Right lobe of liver (tissue), 6 donors: ENCODE measurements around the gene TAOK3. TPM values are rescaled to one million over a fixed set of nuclear protein-coding genes. Genes with fewer than 3 reads are reported as not detected.

Experiments
- ATAC-seq, 4 donors: fragments of 200-7000 bp; cut with Tn5 transposase; one replicate each; pipeline ENCODE4 v1.9.1; 2020; ENCODE audit warnings: mild to moderate bottlenecking in 4 of 4, moderate library complexity in 4 of 4
- DNase-seq, 3 donors: peaks; one replicate each; pipeline ENCODE4 v3.0.0-alpha.2; 2020
- H3K27ac ChIP-seq, 3 donors: fragments of 200-600 bp; one replicate each; pipeline ENCODE4 v1.8.0; 2022
- H3K27me3 ChIP-seq, 2 donors: fragments of 200-600 bp; one replicate each; pipeline ENCODE4 v1.8.0; 2022
- H3K36me3 ChIP-seq, 4 donors: fragments of 200-600 bp; sonication (generic) in 1 of 4; one replicate each; pipeline versions ENCODE4 v1.5.1 to v1.8.0; 2017 to 2022; ENCODE audit warnings: control low read depth in 1 of 4
- H3K4me1 ChIP-seq, 4 donors: fragments of 200-600 bp; sonication (generic) in 1 of 4; one replicate each; pipeline versions ENCODE4 v1.5.1 to v1.8.0; 2017 to 2022; ENCODE audit warnings: control low read depth in 1 of 4
- H3K4me3 ChIP-seq, 3 donors: fragments of 200-600 bp; one replicate each; pipeline ENCODE4 v1.8.0; 2022
- H3K9me3 ChIP-seq, 4 donors: fragments of 200-600 bp; sonication (generic) in 1 of 4; one replicate each; pipeline versions ENCODE4 v1.5.1 to v1.8.0; 2017 to 2022; ENCODE audit warnings: control low read depth in 1 of 4
- CTCF ChIP-seq, 4 donors: fragments of 200-600 bp in 3 of 4; fragments of 450-650 bp in 1 of 4; IDR thresholded peaks; one replicate each; pipeline versions ENCODE4 v1.5.1 to v1.8.0; 2016 to 2022; ENCODE audit warnings: antibody characterized with exemption in 4 of 4, mild to moderate bottlenecking in 2 of 4
- POLR2A ChIP-seq: fragments of 450-650 bp; IDR thresholded peaks from one replicate; pipeline ENCODE4 v1.6.1; 2017; ENCODE audit warnings: antibody characterized with exemption, mild to moderate bottlenecking
- WGBS: methylation state at CpG from one replicate; pipeline ENCODE4 v1.1.6; 2018; ENCODE audit warnings: low coverage, low lambda C conversion rate; ENCODE audit not compliant: insufficient coverage; ENCODE audit errors: missing lambda C conversion rate; 5-methylcytosine and 5-hydroxymethylcytosine counted together
- intact Hi-C, 2 donors: fragments of 100-400 bp; cut with DNase I; formaldehyde crosslinking; loops; one replicate each; pipeline versions ENCODE4 v1.11.2 to v1.14.1; 2022
- total RNA-seq, 6 experiments: library from RNA; depleted of rRNA in 2 of 6; stranded (reverse); fragments of >200 nt in 2 of 6; fragmentation: NEBNext Ultra II Directional in 3 of 6; extraction: Animal tissue kit (Norgen Biotek cat#: 25700) in 3 of 6; gene quantifications; one replicate each; pipeline versions ENCODE4 v1.1.0 to v1.2.4, GENCODE V29; 2016 to 2023
- donor health status: DM: no; HTN: yes; CAD: no.
- donor health status: DM: no; HTN: no; CAD: no.
- donor health status: DM: no; HTN: no; CAD: no.
- donor health status: DM: no; HTN: yes; CAD: no.
- donor health status: DM: no; HTN: yes; CAD: no.

TAOK3 gene
- total RNA-seq, 6 experiments from 2014 or later, result 12.2 to 21.9 (median 17.7) TPM

- intact Hi-C loops, result no loop called here
- Histone ChIP-seq H3K36me3 (no peaks in the 10 kb centered on the region), H3K4me1 (no peaks in the 10 kb centered on the region), H3K27ac (no peak overlapping the region), H3K9me3 (no peaks in the 10 kb centered on the region), H3K4me3 (no peak overlapping the region), H3K27me3 (no peaks in the 10 kb centered on the region)
- ATAC-seq (no peak), DNase-seq (no peak)
- TF ChIP-seq CTCF (IDR thresholded peaks at IDR 0.05) (no peak), POLR2A (no peak)
- 72% methylated on average over 6 of the region's 6 CpGs for WGBS
These were observed 35.4 kb downstream of the TAOK3 start for GRCh38 chr12:118337194-118337838.

- peak in 1 of 4 donors; percentile 64 for ATAC-seq
- H3K27ac ChIP-seq, result no peak overlapping the region
- no peaks in the 10 kb centered on the region for H3K4me1 ChIP-seq
- 28% methylated on average over 2 of the region's 2 CpGs for WGBS
- no peaks in the 10 kb centered on the region for H3K36me3 ChIP-seq
- no peaks in the 10 kb centered on the region for H3K27me3 ChIP-seq
- no peaks in the 10 kb centered on the region for H3K9me3 ChIP-seq
- TF ChIP-seq CTCF (IDR thresholded peaks at IDR 0.05) (no peak), POLR2A (no peak)
- DNase-seq, result no peak
- intact Hi-C loops, result no loop called here
- no peak overlapping the region for H3K4me3 ChIP-seq
These were observed 36.6 kb downstream of the TAOK3 start for GRCh38 chr12:118336123-118336522.

- DNase-seq (no peak), ATAC-seq (no peak)
- TF ChIP-seq POLR2A, result no peak
- TF ChIP-seq CTCF (IDR thresholded peaks at IDR 0.05), result no peak
- H3K4me1 ChIP-seq, result peaks cover 0 to 4% (median 0%) of the 10 kb centered on the region in 4 donors
- WGBS, result 90% methylated on average over 3 of the region's 4 CpGs
- H3K27me3 ChIP-seq, result no peaks in the 10 kb centered on the region
- H3K9me3 ChIP-seq, result no peaks in the 10 kb centered on the region
- H3K36me3 ChIP-seq, result no peaks in the 10 kb centered on the region
- no peak overlapping the region for H3K4me3 ChIP-seq
- intact Hi-C loops, result no loop called here
- no peak overlapping the region for H3K27ac ChIP-seq
These were observed 37.7 kb downstream of the TAOK3 start for GRCh38 chr12:118334939-118335567.

GRCh38 chr12:118334241-118334640, 38.5 kb downstream of the TAOK3 start:
- intact Hi-C loops, result no loop called here
- H3K4me3 ChIP-seq, result no peak overlapping the region
- peaks cover 0 to 4% (median 0%) of the 10 kb centered on the region in 4 donors for H3K4me1 ChIP-seq
- no peaks in the 10 kb centered on the region for H3K36me3 ChIP-seq
- 100% methylated on average over 3 of the region's 3 CpGs for WGBS
- TF ChIP-seq CTCF (IDR thresholded peaks at IDR 0.05) (no peak), POLR2A (no peak)
- no peaks in the 10 kb centered on the region for H3K9me3 ChIP-seq
- no peak overlapping the region for H3K27ac ChIP-seq
- DNase-seq, result no peak
- no peaks in the 10 kb centered on the region for H3K27me3 ChIP-seq
- ATAC-seq, result no peak
